Measurements from ENCODE around the gene TANGO6.

The TANGO6 gene

DNA sequence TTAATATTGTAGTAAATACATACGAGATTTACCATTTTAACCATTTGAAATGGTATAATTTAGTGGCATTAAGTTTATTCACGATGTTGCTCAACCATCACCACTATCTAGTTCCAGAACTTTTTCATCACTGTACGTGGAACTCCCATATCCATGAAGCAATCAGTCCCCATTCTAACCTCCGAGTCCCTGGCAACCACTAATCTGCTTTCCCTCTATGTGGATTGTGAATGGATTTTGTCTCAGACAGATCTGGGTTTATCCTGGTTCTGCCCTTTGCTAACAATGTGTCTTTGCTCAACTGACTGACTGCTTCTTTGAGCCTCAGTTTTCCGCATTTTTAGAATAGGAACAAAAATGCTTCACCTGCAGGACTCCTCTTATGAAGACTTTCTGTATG, 51.4 kb downstream of the TANGO6 start:
- no peak overlapping the region for H3K4me3 ChIP-seq (ENCODE audit: low read length)
- DNase-seq (ENCODE audit: low read depth) = no peak
- TF ChIP-seq, protein P1, sequence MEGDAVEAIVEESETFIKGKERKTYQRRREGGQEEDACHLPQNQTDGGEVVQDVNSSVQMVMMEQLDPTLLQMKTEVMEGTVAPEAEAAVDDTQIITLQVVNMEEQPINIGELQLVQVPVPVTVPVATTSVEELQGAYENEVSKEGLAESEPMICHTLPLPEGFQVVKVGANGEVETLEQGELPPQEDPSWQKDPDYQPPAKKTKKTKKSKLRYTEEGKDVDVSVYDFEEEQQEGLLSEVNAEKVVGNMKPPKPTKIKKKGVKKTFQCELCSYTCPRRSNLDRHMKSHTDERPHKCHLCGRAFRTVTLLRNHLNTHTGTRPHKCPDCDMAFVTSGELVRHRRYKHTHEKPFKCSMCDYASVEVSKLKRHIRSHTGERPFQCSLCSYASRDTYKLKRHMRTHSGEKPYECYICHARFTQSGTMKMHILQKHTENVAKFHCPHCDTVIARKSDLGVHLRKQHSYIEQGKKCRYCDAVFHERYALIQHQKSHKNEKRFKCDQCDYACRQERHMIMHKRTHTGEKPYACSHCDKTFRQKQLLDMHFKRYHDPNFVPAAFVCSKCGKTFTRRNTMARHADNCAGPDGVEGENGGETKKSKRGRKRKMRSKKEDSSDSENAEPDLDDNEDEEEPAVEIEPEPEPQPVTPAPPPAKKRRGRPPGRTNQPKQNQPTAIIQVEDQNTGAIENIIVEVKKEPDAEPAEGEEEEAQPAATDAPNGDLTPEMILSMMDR (conservative IDR thresholded peaks at IDR 0.05; ENCODE audit: low read length) = no peak

DNA sequence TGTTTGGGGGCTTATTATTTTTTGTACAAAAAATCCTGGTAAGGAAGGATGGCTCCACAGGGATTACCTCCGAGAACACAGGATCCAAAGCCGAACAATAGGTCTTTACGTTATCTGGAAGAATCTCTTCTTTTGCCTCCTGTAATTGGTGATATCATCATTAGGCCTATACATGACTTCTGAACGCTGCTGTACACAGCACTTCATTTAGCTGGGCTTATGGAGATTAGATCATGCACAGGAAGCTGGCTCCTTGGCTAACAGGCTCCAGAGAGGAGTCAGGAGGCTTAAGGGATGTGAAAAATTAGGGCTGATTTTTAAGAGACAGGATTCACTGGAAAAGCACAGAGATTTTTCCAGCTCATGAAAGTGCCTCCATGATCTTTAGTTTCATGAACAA, 54.7 kb downstream of the TANGO6 start:
- TF ChIP-seq, protein P1 (conservative IDR thresholded peaks at IDR 0.05; ENCODE audit: low read length) = no peak
- H3K4me3 ChIP-seq (ENCODE audit: low read length) = no peak overlapping the region
- no peak for DNase-seq (ENCODE audit: low read depth)

DNA sequence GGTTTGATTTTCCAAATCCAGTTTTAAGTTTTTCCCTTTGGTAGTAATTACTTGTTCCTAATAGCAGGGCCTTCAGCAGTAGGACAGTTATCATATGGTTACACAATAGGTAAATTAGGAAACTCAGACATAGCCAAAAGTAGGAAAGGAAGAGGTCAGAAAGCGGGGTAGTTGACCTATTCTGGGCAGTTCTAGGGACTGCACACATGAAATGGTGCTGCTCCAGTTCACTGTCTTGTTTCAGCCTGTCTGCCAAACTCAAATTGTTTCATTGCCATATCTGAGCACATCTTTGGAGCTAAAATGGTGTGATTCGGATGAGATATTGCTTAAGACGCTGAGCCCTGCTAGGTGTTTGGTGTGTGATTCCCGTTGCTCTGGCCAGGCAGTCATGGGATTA, 56.7 kb downstream of the TANGO6 start:
- TF ChIP-seq, protein P1 (conservative IDR thresholded peaks at IDR 0.05; ENCODE audit: low read length) = no peak
- H3K4me3 ChIP-seq (ENCODE audit: low read length) = no peak overlapping the region
- no peak for DNase-seq (ENCODE audit: low read depth)

DNA sequence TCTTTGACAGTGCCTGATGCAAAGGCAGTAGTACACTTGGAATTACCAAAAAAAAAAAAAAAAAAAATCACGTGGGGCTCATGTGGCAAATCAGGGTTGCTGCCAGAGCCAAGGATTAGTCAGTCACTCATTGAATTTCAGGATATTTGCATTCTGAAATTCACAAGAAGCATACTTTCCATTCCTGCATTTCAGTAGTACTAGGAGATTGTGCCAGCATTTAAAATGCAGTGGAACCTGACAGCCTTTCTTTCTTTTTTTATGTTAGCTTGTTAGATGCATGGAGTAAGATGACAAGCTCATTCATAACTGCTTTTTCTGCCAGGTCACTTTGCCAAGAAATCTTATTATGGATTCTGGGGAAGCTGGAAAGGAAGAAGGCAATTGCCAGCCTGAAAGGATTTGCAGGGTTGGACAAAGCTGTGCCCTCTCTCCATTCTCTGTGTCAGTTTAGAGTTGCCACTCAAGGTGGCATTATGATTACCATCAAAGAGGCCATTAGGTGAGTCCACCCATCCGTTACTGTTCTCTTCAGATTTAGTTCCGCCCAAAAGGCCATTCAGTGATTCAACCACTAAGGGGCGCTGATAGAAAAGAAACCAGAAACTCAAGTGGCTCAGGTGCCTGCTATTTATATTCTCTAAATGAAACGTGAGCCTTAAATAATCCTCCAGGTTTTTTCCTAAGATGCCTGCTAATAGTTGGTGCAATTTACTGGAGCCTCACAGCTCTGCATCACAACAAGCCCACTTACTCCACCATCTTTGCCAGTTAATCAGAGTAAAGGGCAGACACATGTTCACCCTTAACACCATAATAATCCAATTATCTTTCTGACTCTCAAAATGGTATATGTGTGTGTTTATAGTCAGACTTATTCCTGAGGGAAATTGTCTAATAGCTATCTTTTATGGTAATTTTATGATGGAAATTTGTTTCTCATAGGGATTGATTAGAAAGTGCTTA, 59.0 kb downstream of the TANGO6 start:
- DNase-seq (ENCODE audit: low read depth) = peak; percentile 86
- TF ChIP-seq, protein P1 (conservative IDR thresholded peaks at IDR 0.05; ENCODE audit: low read length) = peak; percentile 72
- H3K4me3 ChIP-seq (ENCODE audit: low read length) = no peak overlapping the region

DNA sequence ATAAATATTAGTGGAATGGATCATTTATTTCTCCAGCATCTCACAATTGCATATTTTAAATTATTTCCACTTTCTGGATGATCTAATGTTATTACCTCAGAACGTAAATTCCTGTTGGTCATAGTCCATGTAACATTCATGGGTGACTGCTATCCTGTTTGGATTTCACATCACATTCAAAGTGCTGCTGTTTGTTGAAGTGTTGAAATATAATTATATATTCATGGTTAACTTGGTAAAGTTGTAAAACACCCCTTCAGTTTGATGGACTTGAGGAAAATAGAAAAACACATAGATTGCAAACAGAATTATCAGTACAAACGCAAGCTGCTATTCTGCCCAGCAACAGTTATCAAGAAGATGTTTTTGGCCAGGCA, 59.6 kb downstream of the TANGO6 start:
- H3K4me3 ChIP-seq (ENCODE audit: low read length) = no peak overlapping the region
- TF ChIP-seq, protein P1 (conservative IDR thresholded peaks at IDR 0.05; ENCODE audit: low read length) = no peak
- DNase-seq (ENCODE audit: low read depth) = no peak

DNA sequence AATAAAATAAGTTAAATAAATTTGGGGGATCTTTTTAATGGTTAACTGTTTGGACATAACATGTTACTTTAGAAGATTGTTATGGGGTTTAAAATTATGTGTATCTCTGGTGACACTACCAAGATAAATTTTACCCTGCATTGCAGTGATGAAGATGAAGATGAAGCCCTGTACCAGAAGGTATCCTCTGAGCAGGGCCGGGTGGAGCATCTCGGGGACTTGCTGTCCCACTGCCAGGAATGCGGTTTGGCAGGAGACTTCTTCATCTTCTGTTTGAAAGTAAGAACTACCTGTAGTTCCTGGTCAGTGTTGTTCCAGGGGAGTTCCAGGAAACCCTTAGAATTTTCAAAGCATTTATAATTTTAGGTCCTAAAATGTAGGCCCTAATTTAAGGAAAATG, 64.0 kb downstream of the TANGO6 start:
- no peak for DNase-seq (ENCODE audit: low read depth)
- TF ChIP-seq, protein P1 (conservative IDR thresholded peaks at IDR 0.05; ENCODE audit: low read length) = no peak
- H3K4me3 ChIP-seq (ENCODE audit: low read length) = no peak overlapping the region

DNA sequence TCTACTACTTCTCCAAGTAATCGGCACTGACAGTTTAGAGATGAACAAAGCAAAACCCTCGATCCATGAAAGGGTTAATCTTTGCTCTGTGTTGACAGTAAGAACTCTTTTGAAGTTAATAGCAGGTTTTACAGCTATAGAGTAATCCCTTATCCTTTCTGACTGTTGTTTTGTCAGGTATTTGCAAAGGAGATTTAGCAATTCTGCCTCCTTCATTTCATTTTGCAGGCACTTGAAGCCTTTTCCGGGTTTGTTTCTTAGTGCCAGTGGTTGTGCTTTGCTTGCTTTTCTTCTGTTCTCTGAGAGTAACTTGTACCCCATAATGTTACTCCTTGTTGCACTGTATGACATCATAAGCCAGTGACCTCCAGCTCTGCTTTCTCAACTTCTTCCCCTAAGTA, 64.5 kb downstream of the TANGO6 start:
- TF ChIP-seq, protein P1 (conservative IDR thresholded peaks at IDR 0.05; ENCODE audit: low read length) = no peak

More for the DNA sequence above, 64.5 kb downstream of the TANGO6 start:
- no peak overlapping the region for H3K4me3 ChIP-seq (ENCODE audit: low read length)
- no peak for DNase-seq (ENCODE audit: low read depth)
